SK-N-MC (cell line): ENCODE results near the gene RXFP3.

Experiments used
- DNase-seq: peaks from one replicate; pipeline ENCODE4 v3.0.0-alpha.2; 2011; ENCODE audit warnings: low read depth, low spot score
- H3K27ac ChIP-seq: fragments of 200-600 bp; sonication (generic); 2 replicates; pipeline ENCODE4 v1.5.1; 2016; ENCODE audit warnings: mixed run types
- H3K36me3 ChIP-seq: fragments of 200-600 bp; sonication (generic); 2 replicates; pipeline ENCODE4 v1.6.1; 2017; ENCODE audit warnings: antibody characterized with exemption, low read length, mixed read lengths; ENCODE audit not compliant: insufficient read depth
- H3K4me3 ChIP-seq: fragments of 200-600 bp; sonication (generic); 2 replicates; pipeline ENCODE4 v1.5.1; 2016
- H3K9ac ChIP-seq: fragments of 200-600 bp; sonication (generic); 2 replicates; pipeline ENCODE4 v1.8.0; 2017; ENCODE audit warnings: mixed run types, mixed read lengths; ENCODE audit not compliant: insufficient read length
- H3K9me3 ChIP-seq: fragments of 200-600 bp; sonication (generic); 2 replicates; pipeline ENCODE4 v1.6.1; 2017; ENCODE audit warnings: low read depth, mild to moderate bottlenecking, antibody characterized with exemption, low read length, moderate library complexity, mixed read lengths
- EZH2 ChIP-seq: fragments of 200-600 bp; sonication (generic); IDR thresholded peaks from one replicate; pipeline ENCODE4 v1.6.1; 2017; ENCODE audit warnings: antibody characterized with exemption
- FOXP2 ChIP-seq: optimal IDR thresholded peaks from 2 replicates; pipeline ENCODE3; 2011; ENCODE audit warnings: mild to moderate bottlenecking, moderate library complexity; ENCODE audit not compliant: insufficient read depth; ENCODE audit errors: extremely low read length, control extremely low read depth
- POLR2AphosphoS5 ChIP-seq: IDR thresholded peaks from 2 replicates; pipeline ENCODE4 v1.6.1; 2012; ENCODE audit warnings: mild to moderate bottlenecking, low read depth, low read length, borderline replicate concordance

RXFP3 gene

GRCh38 chr5:33969572-33970452 lies 33.6 kb downstream of the RXFP3 start:
- no peak for TF ChIP-seq FOXP2
- TF ChIP-seq POLR2AphosphoS5: no peak
- no peak for TF ChIP-seq EZH2
- Histone ChIP-seq H3K4me3 (no peak overlapping the region), H3K36me3 (no peaks in the 10 kb centered on the region), H3K9ac (no peak overlapping the region), H3K27ac (no peak overlapping the region), H3K9me3 (no peaks in the 10 kb centered on the region)
- DNase-seq: no peak

GRCh38 chr5:33973271-33973670 lies 37.1 kb downstream of the RXFP3 start:
- H3K9ac ChIP-seq: no peak overlapping the region
- DNase-seq: no peak
- H3K4me3 ChIP-seq: no peak overlapping the region
- no peaks in the 10 kb centered on the region for H3K9me3 ChIP-seq
- H3K36me3 ChIP-seq: no peaks in the 10 kb centered on the region
- TF ChIP-seq FOXP2 (no peak), POLR2AphosphoS5 (no peak), EZH2 (no peak)
- no peak overlapping the region for H3K27ac ChIP-seq

GRCh38 chr5:33975852-33976251 lies 39.7 kb downstream of the RXFP3 start:
- no peak overlapping the region for H3K9ac ChIP-seq
- H3K27ac ChIP-seq: no peak overlapping the region
- H3K9me3 ChIP-seq: no peaks in the 10 kb centered on the region
- no peaks in the 10 kb centered on the region for H3K36me3 ChIP-seq
- H3K4me3 ChIP-seq: no peak overlapping the region
- TF ChIP-seq FOXP2 (no peak), POLR2AphosphoS5 (no peak), EZH2 (no peak)
- no peak for DNase-seq

GRCh38 chr5:33976307-33976706 lies 40.1 kb downstream of the RXFP3 start:
- TF ChIP-seq FOXP2 (no peak), POLR2AphosphoS5 (no peak), EZH2 (no peak)
- H3K27ac ChIP-seq: no peak overlapping the region
- no peaks in the 10 kb centered on the region for H3K9me3 ChIP-seq
- DNase-seq: no peak
- H3K4me3 ChIP-seq: no peak overlapping the region
- H3K9ac ChIP-seq: no peak overlapping the region
- no peaks in the 10 kb centered on the region for H3K36me3 ChIP-seq

- no peaks in the 10 kb centered on the region for H3K36me3 ChIP-seq
- TF ChIP-seq POLR2AphosphoS5: no peak
- TF ChIP-seq FOXP2: no peak
- TF ChIP-seq EZH2: no peak
- no peak for DNase-seq
- no peak overlapping the region for H3K4me3 ChIP-seq
- H3K9ac ChIP-seq: no peak overlapping the region
- H3K27ac ChIP-seq: no peak overlapping the region
- no peaks in the 10 kb centered on the region for H3K9me3 ChIP-seq
Observed at GRCh38 chr5:33978306-33978705, 42.1 kb downstream of the RXFP3 start.

- no peak for DNase-seq
- H3K36me3 ChIP-seq: no peaks in the 10 kb centered on the region
- H3K9ac ChIP-seq: no peak overlapping the region
- H3K4me3 ChIP-seq: no peak overlapping the region
- H3K27ac ChIP-seq: no peak overlapping the region
- no peak for TF ChIP-seq POLR2AphosphoS5
- no peak for TF ChIP-seq EZH2
- TF ChIP-seq FOXP2: no peak
- H3K9me3 ChIP-seq: no peaks in the 10 kb centered on the region
Observed at GRCh38 chr5:33980030-33980429, 43.8 kb downstream of the RXFP3 start.

- no peak for TF ChIP-seq EZH2
- no peak for TF ChIP-seq POLR2AphosphoS5
- no peak for TF ChIP-seq FOXP2
- no peaks in the 10 kb centered on the region for H3K9me3 ChIP-seq
- DNase-seq: no peak
- H3K36me3 ChIP-seq: no peaks in the 10 kb centered on the region
- H3K4me3 ChIP-seq: no peak overlapping the region
- no peak overlapping the region for H3K9ac ChIP-seq
- no peak overlapping the region for H3K27ac ChIP-seq
Observed at GRCh38 chr5:33981408-33982162, 45.4 kb downstream of the RXFP3 start.

GRCh38 chr5:33984178-33984577 lies 48.0 kb downstream of the RXFP3 start:
- H3K9me3 ChIP-seq: no peaks in the 10 kb centered on the region
- no peak overlapping the region for H3K9ac ChIP-seq
- no peak overlapping the region for H3K4me3 ChIP-seq
- no peak overlapping the region for H3K27ac ChIP-seq
- TF ChIP-seq EZH2 (no peak), POLR2AphosphoS5 (no peak), FOXP2 (no peak)
- peaks cover 21% of the 10 kb centered on the region for H3K36me3 ChIP-seq
- DNase-seq: no peak
